Fibroblast of upper back skin (primary cell): ENCODE measurements around the gene PLEKHA8.

Source experiments
- DNase-seq: peaks from one replicate; pipeline ENCODE4 v3.0.0-alpha.2; 2013

Gene PLEKHA8

DNA sequence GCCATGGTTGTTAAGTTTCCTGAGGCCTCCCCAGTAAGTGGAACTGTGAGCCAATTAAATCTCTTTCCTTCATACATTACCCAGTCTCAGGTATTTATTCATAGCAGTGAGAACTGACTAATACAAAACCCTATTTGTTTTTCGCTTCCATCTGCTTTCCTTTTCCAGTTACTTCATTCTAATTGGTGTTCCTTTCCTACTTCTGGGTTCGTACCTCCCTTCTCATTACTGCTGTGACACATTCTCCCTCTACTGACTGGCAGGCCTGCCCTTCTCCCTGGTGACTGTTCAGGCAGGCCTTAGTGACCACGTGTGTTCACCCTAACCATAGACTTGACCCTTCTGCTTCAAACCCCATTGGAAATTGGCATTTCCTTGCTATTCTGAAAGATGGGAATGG is 144.2 kb downstream of the PLEKHA8 start:
- no peak for DNase-seq

DNA sequence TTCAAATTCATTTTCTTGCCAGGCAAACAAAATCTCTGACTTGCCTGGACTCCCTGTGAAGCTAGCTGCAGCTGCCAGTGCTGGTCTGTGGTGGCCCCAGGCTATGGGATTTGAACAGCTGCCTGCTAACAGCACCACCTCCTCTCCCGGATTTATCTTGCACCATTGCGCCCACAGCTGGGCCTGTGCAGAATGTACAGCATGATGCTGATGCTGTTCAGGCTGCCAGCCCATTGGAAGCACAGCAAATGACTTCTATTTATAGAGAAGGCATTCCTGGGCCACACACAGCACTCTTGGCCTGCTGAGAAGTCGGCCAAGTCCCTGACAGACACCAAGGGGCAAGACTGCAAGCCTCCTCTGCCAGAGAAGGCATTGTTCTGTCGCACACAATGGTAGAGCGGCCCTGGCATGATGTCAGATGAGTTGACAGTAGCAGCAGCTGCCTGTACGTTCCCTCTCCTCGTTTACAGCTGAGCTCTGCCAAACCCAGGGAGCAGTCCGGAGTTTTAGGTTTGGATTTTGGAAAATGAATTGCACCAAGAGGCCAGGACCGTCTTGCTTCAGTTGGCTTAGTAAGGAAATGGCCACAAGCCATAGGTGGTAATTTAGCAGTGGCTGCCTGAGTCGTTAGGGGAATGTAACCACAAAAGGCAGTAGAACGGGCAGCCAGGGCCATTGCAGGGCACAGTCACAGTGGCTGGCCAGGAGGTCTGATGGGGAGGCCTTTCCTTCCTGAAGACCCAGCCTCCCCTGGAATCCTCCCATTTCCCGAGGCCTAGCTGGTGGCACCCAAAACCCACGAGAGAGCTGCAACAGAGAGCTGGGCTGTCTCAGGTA is 145.1 kb downstream of the PLEKHA8 start:
- peak; percentile 85 for DNase-seq

DNA sequence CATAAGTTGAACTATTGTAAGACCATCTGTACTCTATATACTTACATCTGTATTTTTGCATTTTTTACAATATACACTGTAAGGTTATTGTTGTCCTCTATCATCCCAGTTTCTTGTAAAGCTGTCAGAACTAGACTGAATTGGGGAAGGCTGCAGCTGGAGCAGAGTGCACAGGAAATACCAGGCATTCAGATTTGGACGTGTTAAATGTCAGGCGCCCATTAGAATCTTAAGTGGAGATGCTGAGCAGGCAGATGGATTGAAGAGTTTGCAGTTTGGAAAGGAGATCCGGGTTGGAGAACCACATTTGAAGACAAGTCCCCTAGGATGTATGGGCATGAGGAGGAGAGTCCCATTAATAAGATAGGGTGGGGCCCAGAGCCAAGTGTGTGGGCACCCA is 147.0 kb downstream of the PLEKHA8 start:
- peak; percentile 32 for DNase-seq

DNA sequence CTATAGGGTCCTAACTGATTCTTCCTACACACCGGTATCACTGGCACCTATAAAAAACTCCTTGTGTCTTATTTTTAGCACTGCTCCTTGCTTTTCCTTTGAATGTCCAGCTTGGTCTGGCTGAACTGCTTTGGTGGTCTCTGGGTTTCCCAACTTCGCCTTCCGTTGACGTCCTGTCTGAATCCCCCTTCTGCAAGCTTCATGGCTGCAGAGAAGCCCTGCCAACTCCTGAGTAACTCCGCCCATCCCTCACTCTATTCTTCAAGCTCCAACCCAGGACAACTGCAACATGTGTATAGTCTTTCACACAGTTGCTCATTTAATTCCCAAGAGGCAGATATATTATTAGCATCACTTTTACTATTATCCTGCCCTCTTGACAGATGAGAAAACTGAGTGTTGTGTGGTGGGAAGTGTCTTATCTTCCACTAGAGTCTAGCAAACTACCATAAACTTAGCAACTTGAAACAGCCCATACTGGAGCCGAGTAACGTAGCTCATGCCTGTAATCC is 147.5 kb downstream of the PLEKHA8 start:
- DNase-seq = no peak

DNA sequence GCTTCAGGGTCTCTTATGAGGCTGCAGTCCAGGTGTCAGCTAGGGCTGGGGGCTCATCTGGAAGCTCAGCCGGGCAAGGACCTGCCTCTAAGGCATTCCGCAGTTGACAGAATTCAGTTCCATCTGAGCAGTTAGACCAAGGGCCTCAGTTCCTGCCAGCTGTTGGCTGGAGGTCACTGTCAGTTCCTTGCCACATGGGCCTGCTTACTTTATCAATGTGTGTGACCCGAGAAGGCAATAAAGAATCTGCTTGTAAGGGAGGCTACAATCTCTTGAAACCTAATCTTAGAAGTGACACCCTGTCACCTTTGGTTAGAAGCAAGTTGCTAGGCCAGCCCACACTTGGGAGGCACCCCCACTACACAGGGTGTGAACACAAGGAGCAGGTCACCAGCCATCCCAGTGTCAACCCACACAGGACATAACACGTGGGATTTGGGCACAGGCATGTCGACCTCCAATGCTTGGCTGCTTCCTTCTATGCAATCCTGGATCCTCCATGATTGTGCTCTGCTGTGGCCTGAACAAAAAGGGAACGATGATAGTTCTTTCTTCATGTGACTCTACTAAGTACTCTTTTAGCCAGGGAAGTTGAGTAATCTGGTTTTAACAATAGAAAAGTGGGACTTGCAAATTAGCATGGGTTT is 148.4 kb downstream of the PLEKHA8 start:
- no peak for DNase-seq

DNA sequence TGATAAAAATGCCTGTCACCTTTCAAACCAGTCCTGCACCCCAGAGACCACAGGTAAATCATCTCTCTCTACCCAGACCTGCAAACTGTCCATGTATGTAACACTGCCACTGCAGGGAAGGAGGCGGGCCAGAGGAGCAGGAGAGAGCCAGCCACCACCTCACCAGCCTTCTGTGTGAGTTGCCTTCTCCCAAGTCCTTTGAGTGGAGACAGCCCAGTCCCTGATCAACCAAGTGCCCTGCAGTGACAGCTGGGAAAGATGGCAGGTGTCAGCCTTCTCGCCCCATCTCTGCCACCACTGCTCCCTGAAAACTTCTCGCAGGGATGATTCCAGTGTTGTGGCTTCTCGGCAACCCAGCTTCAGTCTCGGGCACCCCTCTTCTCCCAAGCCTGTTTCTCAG is 149.0 kb downstream of the PLEKHA8 start:
- no peak for DNase-seq

DNA sequence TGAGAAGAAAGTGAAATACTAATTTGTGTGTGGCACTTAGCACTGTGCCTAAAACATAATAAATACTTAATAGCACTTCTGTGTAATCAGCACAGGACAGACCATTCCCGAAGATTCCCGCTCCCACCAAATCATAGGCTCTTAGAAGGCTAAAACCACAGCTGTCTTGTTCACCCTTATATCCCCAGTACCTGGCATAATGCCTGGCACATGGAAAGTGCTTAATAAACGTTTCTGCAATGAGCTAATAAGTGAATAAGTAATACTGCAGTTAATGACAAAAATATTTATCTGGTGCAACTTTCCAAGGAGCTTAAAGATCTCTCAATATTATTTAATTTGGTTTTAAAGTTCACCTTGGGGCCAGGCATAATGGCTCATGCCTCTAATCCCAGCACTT is 149.8 kb downstream of the PLEKHA8 start:
- no peak for DNase-seq

DNA sequence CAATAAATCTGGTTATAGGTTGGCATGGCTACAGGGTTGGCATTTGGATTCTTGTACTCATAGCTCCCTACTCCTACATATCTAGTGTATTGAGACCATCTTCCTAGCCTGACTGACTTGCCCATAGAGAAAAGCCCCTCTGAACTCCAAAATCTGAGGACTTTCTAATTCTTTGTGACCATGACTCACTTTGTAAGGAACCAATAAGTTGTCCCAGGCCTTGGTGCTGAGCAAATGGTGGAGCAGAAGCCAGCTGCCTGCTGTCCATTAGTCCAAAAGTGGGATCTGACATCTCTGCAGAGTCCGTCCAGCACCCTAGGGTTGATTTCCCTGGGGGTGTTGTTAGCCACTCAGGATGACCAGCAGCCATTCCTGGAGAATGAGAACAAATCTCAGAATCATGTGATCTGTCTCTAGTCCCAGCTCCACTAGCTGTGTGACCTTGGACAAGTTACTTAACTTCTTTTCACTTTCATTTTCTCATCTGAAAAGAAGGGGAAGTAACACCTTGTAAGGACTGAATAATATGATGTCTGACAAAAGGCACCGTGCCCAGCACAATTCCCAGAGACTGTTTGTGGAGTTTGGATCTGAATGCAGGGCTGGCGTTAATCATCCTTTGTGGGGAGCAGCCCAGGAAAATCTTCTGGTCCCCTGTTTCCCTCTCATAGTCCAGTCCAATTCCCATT is 150.7 kb downstream of the PLEKHA8 start:
- DNase-seq = no peak
